K562 (cell line): ENCODE results near the gene RHBDF2. TPM values are rescaled to one million over a fixed set of nuclear protein-coding genes. Genes with fewer than 3 reads are reported as not detected.

Source experiments
- polyA plus RNA-seq, 8 experiments: library from polyadenylated mRNA; depleted of rRNA in 4 of 8; stranded (reverse) in 5 of 8; unstranded in 3 of 8; fragments of >200 nt; fragmentation: Nextera tagmentation in 2 of 8; fragmentation: Illumina TruSeq in 1 of 8; extraction: Ambion mirVana in 2 of 8; extraction: Trizol in 1 of 8; gene quantifications; 2 replicates each; pipeline versions ENCODE4 v1.2.1 to v1.2.3, GENCODE V29; 2011 to 2014; ENCODE audit warnings: inconsistent platforms in 1 of 8, missing spikeins in 1 of 8
- total RNA-seq, 7 experiments: library from RNA; depleted of rRNA in 6 of 7; stranded (reverse); fragments of >200 nt in 6 of 7; fragmentation: Illumina TruSeq in 2 of 7; extraction: Trizol in 2 of 7; gene quantifications; 2 replicates each; pipeline versions ENCODE4 v1.2.1 to v1.2.3, GENCODE V29; 2011 to 2021; ENCODE audit warnings: low replicate concordance in 1 of 7

Gene RHBDF2
- total and polyA plus RNA-seq, 9 of the 15 experiments (the other 6 are each of a cell fraction or from before 2014, with no cell fraction given), result 0.04 to 2.8 (median 1.1) TPM

Other genes starting within 250 kb of the RHBDF2 start
Only the 7 nearest of the 15 such genes appear.
- gene SPHK1, start 116.8 kb downstream of the RHBDF2 start, total RNA-seq (2014; rRNA removed), result 60.3 and 69.6 TPM in 2 replicates
- 5.6 and 8.0 TPM in 2 replicates for gene SPHK1, start 116.8 kb downstream of the RHBDF2 start, total RNA-seq (2014; rRNA removed; fragmentation: Illumina TruSeq; extraction: Trizol)
- 14.1 and 14.9 TPM in 2 replicates for gene SPHK1, start 116.8 kb downstream of the RHBDF2 start, total RNA-seq (2015; rRNA removed; fragmentation: Illumina TruSeq; extraction: Trizol)
- 56.2 and 58.2 TPM in 2 replicates for gene SPHK1, start 116.8 kb downstream of the RHBDF2 start, total RNA-seq (2021)
- gene SPHK1, start 116.8 kb downstream of the RHBDF2 start, polyA plus RNA-seq (2011; rRNA removed), result 20.2 and 21.6 TPM in 2 replicates
- gene SPHK1, start 116.8 kb downstream of the RHBDF2 start, polyA plus RNA-seq (2014; fragmentation: Illumina TruSeq; extraction: Trizol), result 14.5 and 25.0 TPM in 2 replicates
- 1 to 10 TPM in 1 of 2 experiments, under 1 TPM in 1; 0.21 to 1.9 TPM for gene SPHK1, start 116.8 kb downstream of the RHBDF2 start, polyA plus RNA-seq (2014; fragmentation: Nextera tagmentation; extraction: Ambion mirVana)
- 45.3 and 51.4 TPM in 2 replicates for gene SPHK1, start 116.8 kb downstream of the RHBDF2 start, polyA plus RNA-seq (2014; rRNA removed)
- gene UBE2O, start 48.3 kb downstream of the RHBDF2 start, total RNA-seq (2014; rRNA removed), result 20.5 and 21.6 TPM in 2 replicates
- 8.8 and 10.0 TPM in 2 replicates for gene UBE2O, start 48.3 kb downstream of the RHBDF2 start, total RNA-seq (2014; rRNA removed; fragmentation: Illumina TruSeq; extraction: Trizol)
- gene UBE2O, start 48.3 kb downstream of the RHBDF2 start, total RNA-seq (2015; rRNA removed; fragmentation: Illumina TruSeq; extraction: Trizol), result 13.3 and 15.6 TPM in 2 replicates
- gene UBE2O, start 48.3 kb downstream of the RHBDF2 start, total RNA-seq (2021), result 36.8 and 39.7 TPM in 2 replicates
- 12.6 and 20.8 TPM in 2 replicates for gene UBE2O, start 48.3 kb downstream of the RHBDF2 start, polyA plus RNA-seq (2011; rRNA removed)
- 24.5 and 25.4 TPM in 2 replicates for gene UBE2O, start 48.3 kb downstream of the RHBDF2 start, polyA plus RNA-seq (2014; fragmentation: Illumina TruSeq; extraction: Trizol)
- gene UBE2O, start 48.3 kb downstream of the RHBDF2 start, polyA plus RNA-seq (2014; fragmentation: Nextera tagmentation; extraction: Ambion mirVana), result 1 to 10 TPM; 1.6 to 1.7 TPM
- gene UBE2O, start 48.3 kb downstream of the RHBDF2 start, polyA plus RNA-seq (2014; rRNA removed), result 15.6 and 22.1 TPM in 2 replicates
- not detected in 2 replicates for gene AANAT, start 33.8 kb downstream of the RHBDF2 start, total RNA-seq (2014; rRNA removed)
- not detected in 2 replicates for gene AANAT, start 33.8 kb downstream of the RHBDF2 start, total RNA-seq (2014; rRNA removed; fragmentation: Illumina TruSeq; extraction: Trizol)
- not detected in 2 replicates for gene AANAT, start 33.8 kb downstream of the RHBDF2 start, total RNA-seq (2015; rRNA removed; fragmentation: Illumina TruSeq; extraction: Trizol)
- not detected in 2 replicates for gene AANAT, start 33.8 kb downstream of the RHBDF2 start, total RNA-seq (2021)
- not detected in 2 replicates for gene AANAT, start 33.8 kb downstream of the RHBDF2 start, polyA plus RNA-seq (2011; rRNA removed)
- gene AANAT, start 33.8 kb downstream of the RHBDF2 start, polyA plus RNA-seq (2014; fragmentation: Illumina TruSeq; extraction: Trizol), result not detected in 2 replicates
- gene AANAT, start 33.8 kb downstream of the RHBDF2 start, polyA plus RNA-seq (2014; fragmentation: Nextera tagmentation; extraction: Ambion mirVana), result not detected
- gene AANAT, start 33.8 kb downstream of the RHBDF2 start, polyA plus RNA-seq (2014; rRNA removed), result not detected in 2 replicates
- gene CYGB, start 36.3 kb upstream of the RHBDF2 start, total RNA-seq (2014; rRNA removed), result 0.95 TPM in 1 of 2 replicates, not detected in the other
- 0.16 TPM in 1 of 2 replicates, not detected in the other for gene CYGB, start 36.3 kb upstream of the RHBDF2 start, total RNA-seq (2014; rRNA removed; fragmentation: Illumina TruSeq; extraction: Trizol)
- not detected in 2 replicates for gene CYGB, start 36.3 kb upstream of the RHBDF2 start, total RNA-seq (2015; rRNA removed; fragmentation: Illumina TruSeq; extraction: Trizol)
- 0.13 and 0.24 TPM in 2 replicates for gene CYGB, start 36.3 kb upstream of the RHBDF2 start, total RNA-seq (2021)
- 0.05 and 0.08 TPM in 2 replicates for gene CYGB, start 36.3 kb upstream of the RHBDF2 start, polyA plus RNA-seq (2011; rRNA removed)
- 0.54 TPM in 1 of 2 replicates, not detected in the other for gene CYGB, start 36.3 kb upstream of the RHBDF2 start, polyA plus RNA-seq (2014; fragmentation: Illumina TruSeq; extraction: Trizol)
- not detected for gene CYGB, start 36.3 kb upstream of the RHBDF2 start, polyA plus RNA-seq (2014; fragmentation: Nextera tagmentation; extraction: Ambion mirVana)
- 0.11 and 0.12 TPM in 2 replicates for gene CYGB, start 36.3 kb upstream of the RHBDF2 start, polyA plus RNA-seq (2014; rRNA removed)
- not detected in 2 replicates for gene PRCD, start 38.6 kb upstream of the RHBDF2 start, total RNA-seq (2014; rRNA removed)
- gene PRCD, start 38.6 kb upstream of the RHBDF2 start, total RNA-seq (2014; rRNA removed; fragmentation: Illumina TruSeq; extraction: Trizol), result not detected in 2 replicates
- not detected in 2 replicates for gene PRCD, start 38.6 kb upstream of the RHBDF2 start, total RNA-seq (2015; rRNA removed; fragmentation: Illumina TruSeq; extraction: Trizol)
- 0.27 TPM in 1 of 2 replicates, not detected in the other for gene PRCD, start 38.6 kb upstream of the RHBDF2 start, total RNA-seq (2021)
- 0.20 and 0.39 TPM in 2 replicates for gene PRCD, start 38.6 kb upstream of the RHBDF2 start, polyA plus RNA-seq (2011; rRNA removed)
- gene PRCD, start 38.6 kb upstream of the RHBDF2 start, polyA plus RNA-seq (2014; fragmentation: Illumina TruSeq; extraction: Trizol), result not detected in 2 replicates
- gene PRCD, start 38.6 kb upstream of the RHBDF2 start, polyA plus RNA-seq (2014; fragmentation: Nextera tagmentation; extraction: Ambion mirVana), result under 1 TPM in 1 of 2 experiments, not detected in 1; 0.25 TPM
- 0.21 TPM in 1 of 2 replicates, not detected in the other for gene PRCD, start 38.6 kb upstream of the RHBDF2 start, polyA plus RNA-seq (2014; rRNA removed)
- not detected in 2 replicates for gene ST6GALNAC2, start 84.4 kb upstream of the RHBDF2 start, total RNA-seq (2014; rRNA removed)
- gene ST6GALNAC2, start 84.4 kb upstream of the RHBDF2 start, total RNA-seq (2014; rRNA removed; fragmentation: Illumina TruSeq; extraction: Trizol), result not detected in 2 replicates
- not detected in 2 replicates for gene ST6GALNAC2, start 84.4 kb upstream of the RHBDF2 start, total RNA-seq (2015; rRNA removed; fragmentation: Illumina TruSeq; extraction: Trizol)
- not detected in 2 replicates for gene ST6GALNAC2, start 84.4 kb upstream of the RHBDF2 start, total RNA-seq (2021)
- gene ST6GALNAC2, start 84.4 kb upstream of the RHBDF2 start, polyA plus RNA-seq (2011; rRNA removed), result not detected in 2 replicates
- gene ST6GALNAC2, start 84.4 kb upstream of the RHBDF2 start, polyA plus RNA-seq (2014; fragmentation: Illumina TruSeq; extraction: Trizol), result 0.18 TPM in 1 of 2 replicates, not detected in the other
- not detected for gene ST6GALNAC2, start 84.4 kb upstream of the RHBDF2 start, polyA plus RNA-seq (2014; fragmentation: Nextera tagmentation; extraction: Ambion mirVana)
- not detected in 2 replicates for gene ST6GALNAC2, start 84.4 kb upstream of the RHBDF2 start, polyA plus RNA-seq (2014; rRNA removed)
- 43.4 and 54.9 TPM in 2 replicates for gene ST6GALNAC1, start 142.3 kb upstream of the RHBDF2 start, total RNA-seq (2014; rRNA removed)
- 47.3 and 50.5 TPM in 2 replicates for gene ST6GALNAC1, start 142.3 kb upstream of the RHBDF2 start, total RNA-seq (2014; rRNA removed; fragmentation: Illumina TruSeq; extraction: Trizol)
- gene ST6GALNAC1, start 142.3 kb upstream of the RHBDF2 start, total RNA-seq (2015; rRNA removed; fragmentation: Illumina TruSeq; extraction: Trizol), result 20.6 and 21.4 TPM in 2 replicates
- gene ST6GALNAC1, start 142.3 kb upstream of the RHBDF2 start, total RNA-seq (2021), result 42.9 and 53.1 TPM in 2 replicates
- 34.7 and 40.1 TPM in 2 replicates for gene ST6GALNAC1, start 142.3 kb upstream of the RHBDF2 start, polyA plus RNA-seq (2011; rRNA removed)
- 62.4 and 68.4 TPM in 2 replicates for gene ST6GALNAC1, start 142.3 kb upstream of the RHBDF2 start, polyA plus RNA-seq (2014; fragmentation: Illumina TruSeq; extraction: Trizol)
- 10 to 100 TPM; 50.4 to 62.9 TPM for gene ST6GALNAC1, start 142.3 kb upstream of the RHBDF2 start, polyA plus RNA-seq (2014; fragmentation: Nextera tagmentation; extraction: Ambion mirVana)
- gene ST6GALNAC1, start 142.3 kb upstream of the RHBDF2 start, polyA plus RNA-seq (2014; rRNA removed), result 49.1 and 56.0 TPM in 2 replicates